Dermis blood vessel endothelial cell (primary cell): Measurements from ENCODE around the gene LRP5. TPM values are rescaled to one million over a fixed set of nuclear protein-coding genes. Genes with fewer than 3 reads are reported as not detected.

Source experiments
- DNase-seq: peaks from one replicate; pipeline ENCODE4 v3.0.0; 2010
- total RNA-seq: library from RNA; depleted of rRNA; stranded (reverse); fragments of >200 nt; gene quantifications from 2 replicates; pipeline ENCODE4 v1.2.3, GENCODE V29; 2014

The LRP5 gene
- total RNA-seq, 1 donor from 2014 or later = 87.3 TPM

DNA sequence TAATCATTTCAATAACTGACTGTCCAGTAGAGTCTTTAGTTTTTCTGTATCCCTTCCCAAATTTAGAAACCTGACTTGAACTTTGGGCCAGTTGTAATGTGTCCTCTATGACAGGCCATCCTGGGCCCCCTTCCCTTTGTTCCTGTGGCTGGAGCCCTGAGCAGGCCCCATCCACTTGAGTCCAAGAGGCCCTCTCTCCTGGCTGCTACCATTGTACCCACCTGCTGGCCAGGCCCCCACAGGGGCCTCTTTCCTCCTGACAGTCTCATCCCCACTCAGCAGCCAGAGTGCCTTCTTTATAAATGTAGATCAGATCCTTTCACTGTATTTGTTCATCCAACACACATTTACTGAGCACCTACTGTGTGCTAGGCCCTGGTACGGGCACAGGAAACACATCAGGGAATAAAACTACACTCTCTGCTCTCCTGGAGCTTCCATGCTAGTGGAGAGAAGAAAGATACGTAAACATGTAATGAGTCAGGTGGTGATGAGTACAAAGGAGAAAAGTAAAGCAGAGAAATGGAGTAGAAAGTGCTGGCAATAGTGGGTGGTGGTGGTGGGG, 2.7 kb upstream of the LRP5 start:
- DNase-seq = no peak

DNA sequence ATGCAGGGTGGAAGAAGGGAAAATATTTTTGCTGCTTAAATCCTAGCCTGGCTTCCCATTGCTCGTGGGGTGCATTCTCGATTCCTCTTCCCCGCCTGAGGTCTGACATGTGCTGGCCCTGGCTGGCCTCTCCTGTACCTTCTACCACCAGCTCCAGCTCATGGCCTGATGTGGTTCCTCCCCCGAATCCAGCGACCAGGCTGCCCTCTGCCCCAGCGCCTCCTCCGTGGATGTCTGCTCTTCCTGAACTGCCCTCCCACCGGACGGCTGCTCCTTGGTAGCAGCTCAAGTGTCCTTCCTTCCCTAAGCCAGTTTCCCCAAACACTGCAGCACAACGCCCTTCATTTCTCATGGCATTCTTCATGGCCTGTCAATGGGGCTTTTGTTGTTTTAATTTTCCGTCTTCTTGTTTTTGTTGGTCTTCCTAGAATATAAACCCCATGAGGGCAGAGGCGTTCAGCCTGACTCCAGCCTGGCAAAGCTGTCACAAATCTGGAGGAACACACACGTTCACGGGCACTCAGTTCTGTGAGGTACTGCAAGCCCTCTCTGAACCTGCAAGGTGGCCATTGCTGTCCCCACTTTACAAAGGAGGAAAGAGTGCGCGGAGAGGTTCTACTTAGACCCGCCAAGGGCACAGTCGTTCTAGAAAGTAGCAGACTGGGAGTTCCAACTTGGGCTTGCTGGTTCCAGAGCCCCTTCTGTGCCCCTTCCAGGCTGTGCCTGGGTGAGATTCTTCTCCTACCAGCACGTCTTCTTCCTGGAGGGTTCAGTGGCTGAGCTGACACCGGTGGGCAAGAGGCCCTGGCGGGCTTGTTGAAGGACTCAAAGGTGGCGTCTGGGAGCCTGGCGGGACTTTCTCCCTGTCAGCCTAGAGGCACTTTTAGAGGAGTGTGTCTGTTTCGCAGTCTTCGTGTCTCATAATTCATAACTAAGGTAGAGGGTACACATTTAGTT, 953 bp upstream of the LRP5 start:
- no peak for DNase-seq

GRCh38 chr11:68312780-68313573, 586 bp downstream of the LRP5 start:
- DNase-seq = peak; percentile 34

GRCh38 chr11:68313574-68314202, 1.3 kb downstream of the LRP5 start:
- peak; percentile 35 for DNase-seq

DNA sequence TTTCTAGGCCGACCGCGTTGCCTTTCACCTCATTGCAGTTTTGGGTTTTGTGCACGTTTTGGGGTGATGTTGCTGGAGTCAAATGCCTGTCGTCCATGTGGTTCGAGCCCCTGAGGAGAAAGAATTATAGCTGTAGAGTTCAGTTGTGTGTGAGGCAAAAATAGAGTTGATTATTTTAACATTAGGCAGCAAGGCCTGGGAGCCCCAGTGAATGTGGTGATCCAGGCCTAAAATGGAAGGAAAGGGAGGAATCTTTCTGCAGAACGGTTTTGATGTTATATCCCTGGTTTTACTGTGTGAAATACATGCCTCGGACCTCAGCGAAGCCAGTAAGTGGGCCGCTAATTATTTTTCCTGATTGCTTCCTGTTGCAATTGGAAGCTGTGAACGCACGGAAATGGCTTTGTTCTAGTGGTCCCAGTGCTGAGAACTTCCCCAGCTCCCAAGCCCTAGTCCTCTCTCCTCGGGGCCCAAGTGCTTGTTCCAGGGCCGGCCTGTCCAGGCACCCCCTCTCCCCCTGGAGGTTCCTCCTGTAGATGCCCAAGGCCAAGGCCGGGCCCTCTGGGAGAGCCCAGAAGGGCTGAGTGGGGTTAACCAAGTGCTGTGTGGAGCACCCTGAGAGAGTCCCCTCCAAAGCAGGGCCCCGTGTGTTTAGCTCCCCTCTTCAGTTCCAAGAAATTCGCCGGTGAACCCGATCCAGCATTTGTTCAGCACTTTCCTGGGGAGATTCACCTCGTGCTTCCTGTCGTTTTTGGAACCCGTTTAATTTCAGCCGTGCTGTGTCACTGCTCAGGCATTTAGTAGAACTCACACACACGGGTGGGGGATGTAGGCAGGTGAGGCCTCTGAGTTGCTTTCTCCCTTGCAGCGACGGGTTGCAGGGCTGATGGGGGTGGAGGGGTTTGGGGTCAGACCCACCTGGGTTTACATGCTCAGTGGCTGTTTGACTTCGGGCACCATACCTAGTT, 2.1 kb downstream of the LRP5 start:
- peak; percentile 57 for DNase-seq

DNA sequence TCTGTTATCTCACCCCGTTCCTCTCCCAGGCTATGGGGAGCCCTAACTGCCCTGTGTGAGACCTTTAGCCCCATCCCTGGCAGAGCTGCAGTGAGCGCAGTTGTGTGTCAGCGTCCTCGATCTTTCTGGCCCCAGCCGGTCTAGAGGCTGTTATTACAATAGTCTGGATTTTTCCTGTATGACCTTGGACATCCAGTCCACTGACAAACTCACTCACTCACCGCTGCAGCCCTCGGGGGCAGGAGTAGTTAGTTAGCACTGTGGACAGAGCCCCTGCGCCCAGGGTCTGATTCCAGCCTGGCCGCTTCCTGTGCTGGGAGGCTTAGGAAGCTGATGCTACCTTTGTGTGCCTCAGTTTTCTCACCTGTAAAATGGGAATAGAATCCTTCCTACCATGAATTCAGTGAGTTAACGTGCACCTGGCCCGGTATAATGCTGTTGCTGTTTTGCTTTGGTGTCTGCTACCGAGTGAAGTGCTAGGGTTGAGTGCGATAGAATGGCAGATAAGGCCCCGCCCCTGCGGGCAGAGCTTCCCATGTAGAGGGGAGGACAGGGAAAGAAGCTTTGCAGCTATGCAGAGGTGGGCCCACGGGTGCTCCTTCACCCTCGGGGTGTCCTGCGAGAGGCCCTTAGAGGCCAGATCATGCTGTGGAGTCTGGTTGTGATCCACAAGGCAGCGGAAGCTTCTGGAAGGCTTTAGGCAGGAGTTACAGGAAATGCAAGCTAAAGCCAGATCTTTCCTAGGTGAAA, 3.0 kb downstream of the LRP5 start:
- DNase-seq = peak; percentile 64

DNA sequence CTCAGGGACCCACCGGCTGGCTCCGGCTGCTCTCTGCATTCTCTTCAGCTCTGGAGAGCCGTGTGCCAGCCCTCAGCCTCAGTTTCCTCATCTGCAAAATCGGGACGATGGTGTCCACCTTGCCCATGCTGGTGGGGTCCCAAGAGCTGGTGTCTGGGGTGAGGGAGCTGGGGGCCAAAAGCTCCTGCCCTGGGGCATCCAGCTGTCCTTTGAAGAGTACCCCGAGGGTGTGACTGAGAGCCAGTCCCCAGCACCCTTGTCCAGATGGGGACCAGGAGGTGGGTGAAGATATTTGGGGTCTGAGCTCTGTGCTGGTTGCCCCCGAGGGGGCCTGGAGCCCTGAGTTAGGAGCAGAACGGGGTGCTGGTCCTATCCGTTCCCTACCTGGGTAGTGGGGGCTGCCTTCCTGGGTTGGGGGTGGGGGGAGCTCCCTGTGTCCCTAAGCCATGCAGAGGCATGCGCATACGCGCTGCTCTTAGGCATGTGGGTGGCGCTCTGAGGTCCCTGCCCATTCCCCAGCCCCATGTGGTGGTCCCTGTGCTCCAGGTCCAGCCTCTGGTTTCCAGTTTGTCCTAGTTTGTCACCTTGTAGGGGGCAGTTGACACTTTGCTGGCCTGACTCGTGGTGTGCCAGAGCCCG, 4.9 kb downstream of the LRP5 start:
- DNase-seq = no peak

GRCh38 chr11:68321293-68322051, 9.1 kb downstream of the LRP5 start:
- no peak for DNase-seq

DNA sequence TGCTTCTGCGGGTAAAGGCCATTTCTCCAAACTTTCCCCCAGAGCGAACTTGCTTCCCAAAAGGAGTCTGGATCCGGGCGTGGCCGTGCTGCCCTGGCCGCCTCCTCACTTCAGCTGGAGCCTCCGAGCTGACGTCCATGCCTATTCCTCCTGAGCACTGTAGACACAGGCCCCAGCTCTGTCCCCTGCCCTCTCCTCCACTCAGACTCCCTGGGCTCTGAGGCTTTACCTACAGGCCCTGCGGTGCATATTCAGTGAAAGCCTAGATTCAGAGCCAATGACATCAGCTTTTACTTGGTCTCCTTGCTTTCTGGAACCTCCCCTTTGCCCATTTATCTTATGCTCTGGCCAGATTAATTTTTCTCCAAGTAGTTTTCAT, 9.7 kb downstream of the LRP5 start:
- no peak for DNase-seq

- DNase-seq = no peak
These were observed 11.8 kb downstream of the LRP5 start for GRCh38 chr11:68324241-68324640.

GRCh38 chr11:68324695-68325094, 12.3 kb downstream of the LRP5 start:
- DNase-seq = no peak

DNA sequence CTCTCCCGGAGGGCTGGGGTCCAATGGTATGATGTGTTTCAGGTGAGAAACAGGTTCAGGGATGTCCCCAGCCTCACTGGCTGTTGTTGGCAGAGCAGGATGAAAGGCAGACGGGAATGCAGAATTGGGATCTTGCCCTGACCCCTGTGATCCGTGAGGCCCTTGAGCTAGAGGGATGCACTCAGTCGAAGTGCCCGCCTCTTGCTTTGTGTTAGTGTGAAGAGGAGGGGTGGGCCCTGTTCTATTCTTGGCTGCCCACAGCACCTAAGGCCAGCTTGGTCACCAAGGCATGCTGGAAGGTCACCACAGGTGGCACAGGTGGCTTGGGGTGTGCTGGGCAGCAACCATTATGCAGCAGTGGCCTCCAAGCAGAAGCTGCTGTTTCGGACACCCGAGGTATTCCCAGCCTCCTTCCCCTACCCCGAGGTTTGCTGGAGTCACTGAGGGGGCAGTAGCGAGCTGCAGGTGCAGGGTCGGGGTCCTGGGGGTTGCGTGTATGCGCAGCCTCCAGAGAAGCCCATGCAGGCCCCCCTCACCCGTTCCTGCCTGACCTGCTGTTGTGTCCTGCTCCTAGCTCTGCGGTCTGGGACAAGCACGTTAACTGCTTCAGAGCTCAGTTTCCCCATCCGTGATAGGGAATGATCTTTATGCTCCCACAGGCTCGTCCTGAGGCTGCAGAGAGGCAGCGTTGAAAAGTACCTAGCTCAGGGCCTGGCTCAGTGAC, 13.0 kb downstream of the LRP5 start:
- DNase-seq = no peak

GRCh38 chr11:68325907-68326220, 13.5 kb downstream of the LRP5 start:
- no peak for DNase-seq

DNA sequence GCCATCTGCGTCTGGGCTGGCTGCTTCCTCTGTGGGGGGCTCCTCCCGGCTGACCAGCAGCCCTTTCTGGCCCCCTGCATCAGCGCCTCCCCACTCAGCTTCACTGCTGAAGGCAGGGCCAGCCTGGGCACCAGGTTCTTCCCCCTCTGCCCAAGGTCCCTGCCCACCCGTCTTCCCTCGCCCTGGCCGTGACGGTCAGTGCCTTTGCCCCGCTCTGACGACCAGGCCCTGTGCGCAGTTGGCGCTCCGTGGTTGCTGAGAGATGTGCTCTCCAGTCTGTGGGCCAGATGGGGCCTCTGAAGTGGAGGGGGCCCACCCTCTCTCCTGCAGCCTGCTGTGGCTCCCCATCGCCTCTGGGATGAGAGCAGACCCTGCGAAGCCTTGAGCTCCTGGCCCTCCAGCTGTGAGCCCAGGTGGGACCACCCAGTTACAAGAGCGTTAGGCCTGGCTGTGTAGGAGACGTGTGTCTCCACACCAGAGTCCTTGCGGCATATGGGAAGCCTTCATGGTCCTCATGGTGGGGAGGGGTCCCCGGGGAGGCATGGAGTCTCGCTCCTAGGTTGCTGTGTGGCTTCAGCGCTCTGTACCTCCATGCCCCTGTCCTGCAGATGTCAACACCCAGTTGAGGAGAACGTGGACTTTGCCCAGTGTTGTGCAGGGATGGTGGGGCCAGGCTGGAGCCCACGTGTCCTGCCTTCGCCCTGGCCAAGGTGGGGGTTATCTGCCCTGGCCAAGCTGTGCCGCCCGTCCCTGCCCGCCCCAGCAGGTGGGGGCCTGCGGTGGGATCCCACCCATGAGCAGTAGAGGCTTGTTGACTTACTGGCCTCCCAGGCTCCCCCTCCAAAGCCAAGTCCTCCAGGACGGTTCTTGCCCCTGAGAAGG, 14.2 kb downstream of the LRP5 start:
- DNase-seq = no peak

DNA sequence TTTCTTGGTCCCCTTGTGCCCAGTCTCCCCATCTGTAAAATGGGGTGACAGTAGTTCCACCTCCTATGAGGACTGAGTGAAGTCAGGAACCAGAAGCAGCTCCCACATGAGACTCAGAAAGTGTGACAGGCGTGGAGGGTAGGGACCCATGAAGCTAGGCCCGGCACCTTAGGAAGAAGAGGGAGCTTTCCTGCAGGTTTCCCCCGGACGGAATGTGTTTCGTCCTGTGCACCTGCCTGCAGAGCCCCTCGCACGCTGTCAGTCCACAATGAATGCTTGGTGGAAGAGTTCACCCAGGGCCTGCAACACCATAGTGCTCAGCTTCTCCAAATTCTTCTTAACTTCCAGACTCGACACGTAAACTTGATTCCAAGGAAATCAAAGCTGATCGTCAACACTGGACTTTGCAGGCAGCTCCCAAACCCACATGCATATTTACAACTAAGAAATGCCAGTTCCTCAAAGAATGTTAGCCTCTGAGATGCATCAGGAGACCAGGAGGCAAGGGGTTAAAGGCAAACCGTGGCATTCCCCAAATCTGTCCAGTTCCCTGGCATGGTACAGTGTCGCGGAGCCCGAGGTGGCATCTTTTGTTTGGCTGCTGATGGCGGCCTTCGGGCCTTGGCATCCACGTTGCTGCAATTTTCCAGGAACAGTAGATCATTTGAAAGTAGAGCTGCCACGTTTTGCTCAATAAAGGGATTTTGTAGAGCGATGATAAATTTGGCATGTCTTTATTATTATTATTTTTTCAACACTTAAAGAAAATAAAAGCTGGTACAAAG, 15.4 kb downstream of the LRP5 start:
- no peak for DNase-seq

- peak; percentile 88 for DNase-seq
These were observed 16.1 kb downstream of the LRP5 start for GRCh38 chr11:68328374-68329091.

DNA sequence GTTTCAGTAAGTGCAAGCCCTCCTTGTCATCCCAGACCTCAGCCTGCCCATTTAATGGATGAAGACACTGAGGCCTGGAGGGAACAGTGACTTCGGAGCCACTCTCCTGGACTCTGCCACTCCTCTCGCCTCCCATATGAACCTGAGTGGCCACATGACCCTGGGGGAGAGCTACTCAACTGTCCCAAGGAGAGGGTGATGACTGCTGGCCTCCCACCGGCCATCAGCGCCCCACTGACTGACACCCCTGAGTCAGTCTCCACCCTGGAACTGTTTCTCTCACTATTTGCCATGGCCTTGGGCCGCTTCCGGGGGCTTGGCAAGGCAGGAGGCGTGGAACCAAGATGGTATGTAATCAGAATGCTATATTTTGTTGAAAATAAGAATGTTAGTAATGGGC, 17.1 kb downstream of the LRP5 start:
- no peak for DNase-seq
